Fibroblast of skin of left biceps (primary cell): ENCODE results near the gene OPRL1.
"Not testable (repeated sequence)": the region's sequence is repeated elsewhere in the genome, so short reads cannot be mapped to it uniquely, and the experiment has no call there.

Experiments used
- DNase-seq, 2 experiments: peaks; one replicate each; pipeline ENCODE4 v3.0.0-alpha.2; 2013; ENCODE audit warnings: low read depth in 2 of 2

The OPRL1 gene

DNA sequence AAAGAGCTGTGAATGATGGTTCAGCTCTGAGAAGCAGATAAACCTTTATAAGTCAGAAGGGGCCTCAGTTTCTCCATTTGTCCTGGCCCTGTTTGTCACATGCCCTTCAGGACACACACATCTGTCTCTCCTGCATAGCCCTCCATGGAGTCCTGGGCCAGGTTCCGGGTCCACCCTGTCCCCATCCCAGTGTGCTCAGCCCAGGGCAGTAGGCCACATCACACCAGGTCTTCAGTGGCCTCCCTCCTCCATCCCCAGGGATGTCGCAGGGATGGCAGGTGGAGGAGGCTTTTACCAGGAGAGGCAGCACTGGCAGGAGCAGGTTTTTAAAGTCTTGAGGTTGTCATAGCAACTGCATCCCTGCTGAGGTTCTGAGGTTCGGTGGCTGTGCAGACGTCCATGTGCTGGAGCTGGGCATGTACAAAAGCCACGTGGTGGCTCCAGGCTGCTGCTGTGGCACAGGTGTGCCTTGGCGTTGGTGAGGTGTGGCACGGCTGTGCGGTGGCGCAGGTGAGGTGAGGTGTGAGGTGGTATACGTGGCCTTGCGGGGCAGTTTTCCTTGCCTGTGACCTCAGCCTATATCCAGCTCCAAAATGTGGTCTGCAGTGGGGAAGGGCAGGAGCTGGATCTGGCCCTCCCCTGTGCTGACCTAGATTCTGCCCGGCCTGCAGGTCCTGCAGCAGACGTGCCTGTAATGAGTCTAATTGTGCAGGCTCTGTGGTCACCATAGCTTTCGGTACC lies 35.5 kb downstream of the OPRL1 start:
- no peak for DNase-seq

DNA sequence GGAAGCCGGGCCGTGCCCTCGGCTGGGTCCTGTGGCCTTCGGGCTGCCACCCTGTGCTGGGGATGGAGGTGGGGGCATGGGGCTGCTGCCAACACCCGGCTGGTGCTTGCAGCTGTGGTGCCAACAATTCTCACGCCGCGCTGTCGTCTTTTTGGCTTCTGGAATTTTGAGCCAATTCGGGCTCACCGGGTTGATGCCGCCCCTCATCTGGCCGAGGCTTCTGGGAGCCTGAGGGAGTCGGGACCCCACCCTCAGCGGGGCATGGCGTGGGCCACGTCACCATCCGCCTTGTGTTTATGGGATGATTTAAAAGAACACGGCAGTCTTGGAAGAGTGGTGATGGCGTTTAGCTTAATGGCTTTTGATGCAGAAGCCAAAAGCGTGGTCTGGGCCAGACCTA lies 36.1 kb downstream of the OPRL1 start:
- DNase-seq, result no peak

DNA sequence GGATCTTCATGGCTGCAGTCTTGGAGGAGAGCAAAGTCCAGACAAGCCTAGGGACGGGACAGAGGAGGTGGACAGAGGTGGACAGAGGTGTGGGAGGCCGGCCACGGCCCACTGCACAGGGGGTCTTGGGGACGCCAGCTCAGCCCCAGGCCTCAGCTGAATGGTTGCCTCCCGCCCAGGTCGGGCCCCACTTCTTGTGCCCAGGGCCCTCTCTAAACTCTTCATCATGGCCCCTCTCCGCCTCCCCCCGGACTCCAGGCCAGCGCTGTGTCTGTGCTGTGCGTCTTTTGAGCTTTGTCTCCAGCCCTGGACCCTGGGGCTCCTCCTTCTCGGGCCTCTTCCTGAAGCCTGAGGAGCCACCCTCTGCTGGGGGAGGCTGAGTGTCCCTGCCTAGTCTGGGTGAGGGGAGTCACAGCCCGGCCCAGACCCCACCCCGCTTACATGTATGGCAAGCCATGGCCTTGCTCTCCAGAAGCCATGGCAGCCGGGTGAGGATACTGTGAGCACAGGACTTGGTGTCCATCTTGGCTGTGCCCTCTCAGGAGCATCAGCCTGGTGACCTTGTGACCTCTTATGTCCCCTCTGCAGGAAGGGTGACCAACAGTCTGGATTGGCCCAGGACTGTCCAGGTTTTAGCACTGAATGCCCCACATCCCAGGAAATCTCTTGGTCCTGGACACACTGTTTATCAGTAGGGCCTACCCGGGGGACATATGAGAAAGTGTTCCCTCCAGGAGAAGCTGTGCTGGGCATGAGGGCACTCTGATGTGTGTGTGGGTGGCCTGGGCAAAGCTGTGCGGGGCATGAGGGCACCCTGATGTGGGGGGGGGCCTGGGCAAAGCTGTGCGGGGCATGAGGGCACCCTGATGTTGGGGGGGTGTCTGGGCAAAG lies 36.9 kb downstream of the OPRL1 start:
- no peak for DNase-seq

DNA sequence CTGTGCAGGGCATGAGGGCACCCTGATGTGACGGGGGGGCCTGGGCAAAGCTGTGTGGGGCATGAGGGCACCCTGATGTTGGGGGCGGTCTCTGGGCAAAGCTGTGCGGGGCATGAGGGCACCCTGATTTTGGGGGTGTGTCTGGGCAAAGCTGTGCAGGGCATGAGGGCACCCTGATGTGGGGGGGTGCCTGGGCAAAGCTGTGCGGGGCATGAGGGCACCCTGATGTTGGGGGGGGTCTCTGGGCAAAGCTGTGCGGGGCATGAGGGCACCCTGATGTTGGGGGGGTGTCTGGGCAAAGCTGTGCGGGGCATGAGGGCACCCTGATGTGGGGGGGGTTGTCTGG lies 37.5 kb downstream of the OPRL1 start:
- not testable (repeated sequence) for DNase-seq

DNA sequence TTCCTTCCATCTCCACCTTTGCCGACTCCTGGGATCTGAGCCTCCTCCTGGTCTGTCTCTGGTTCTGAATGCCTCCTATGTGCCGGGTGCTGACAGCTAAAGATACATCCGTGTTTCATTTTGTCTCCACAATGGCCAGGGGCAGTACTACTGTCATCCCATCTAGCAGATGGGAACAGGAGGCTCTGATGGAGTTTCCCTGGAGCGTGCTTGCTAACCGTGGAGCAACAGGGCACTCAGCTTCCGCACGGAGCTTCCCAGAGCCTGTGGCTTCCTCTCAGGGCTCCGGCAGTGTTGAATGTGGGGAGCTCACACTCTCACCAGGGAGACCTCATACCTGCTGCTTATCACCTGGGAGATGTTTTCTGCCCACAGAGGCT lies 39.4 kb downstream of the OPRL1 start:
- no peak for DNase-seq

DNA sequence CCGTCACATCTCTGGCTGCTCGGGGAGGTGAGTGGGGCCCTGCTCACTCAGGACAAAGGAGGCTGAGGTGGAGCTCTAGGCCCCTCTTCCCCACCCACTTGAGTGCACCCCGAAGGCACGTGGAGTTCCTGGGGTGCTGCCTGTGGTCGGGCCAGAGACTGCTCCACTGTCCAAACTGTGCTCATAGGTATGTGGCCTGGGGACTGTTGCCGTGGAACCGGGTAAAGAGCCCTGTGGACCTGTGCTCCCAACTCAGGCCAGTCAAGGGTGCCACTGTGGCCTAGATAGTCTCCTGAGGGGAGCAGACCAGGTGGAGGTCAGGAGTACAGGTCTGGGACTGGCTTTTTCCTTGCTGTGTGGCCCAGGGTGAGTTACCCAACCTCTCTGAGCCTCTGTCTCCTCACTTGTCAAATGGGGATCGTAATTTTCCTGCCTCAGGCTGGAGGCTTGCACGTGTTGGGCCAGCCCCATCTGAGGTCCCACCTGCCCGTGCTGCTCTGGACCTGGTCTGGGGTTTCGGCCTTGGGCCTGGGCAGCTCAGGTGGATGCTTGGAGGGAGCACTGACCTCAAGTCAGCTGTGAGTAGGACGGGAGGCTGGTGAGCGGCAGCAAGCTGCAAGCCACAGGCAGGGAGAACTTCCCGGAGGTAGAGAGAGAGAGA lies 39.9 kb downstream of the OPRL1 start:
- DNase-seq, result no peak

DNA sequence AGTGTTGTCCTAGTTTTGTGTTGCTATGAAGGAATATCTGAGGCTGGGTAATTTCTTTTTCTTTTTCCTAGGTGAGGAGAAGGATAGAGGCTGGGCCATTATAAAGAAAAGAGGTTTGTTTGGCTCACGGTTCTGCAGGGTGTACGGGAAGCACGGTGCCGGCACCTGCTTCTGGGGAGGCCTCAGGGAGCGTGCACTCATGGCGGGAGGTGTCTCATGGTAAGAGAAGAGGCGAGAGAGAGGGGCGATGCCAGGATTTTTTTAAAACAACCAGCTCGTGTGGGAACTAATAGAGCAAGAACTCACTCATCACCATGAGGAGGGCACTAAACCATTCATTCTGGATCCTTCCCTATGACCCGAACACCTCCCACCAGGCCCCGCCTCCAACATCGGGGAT lies 41.7 kb downstream of the OPRL1 start:
- no peak for DNase-seq

DNA sequence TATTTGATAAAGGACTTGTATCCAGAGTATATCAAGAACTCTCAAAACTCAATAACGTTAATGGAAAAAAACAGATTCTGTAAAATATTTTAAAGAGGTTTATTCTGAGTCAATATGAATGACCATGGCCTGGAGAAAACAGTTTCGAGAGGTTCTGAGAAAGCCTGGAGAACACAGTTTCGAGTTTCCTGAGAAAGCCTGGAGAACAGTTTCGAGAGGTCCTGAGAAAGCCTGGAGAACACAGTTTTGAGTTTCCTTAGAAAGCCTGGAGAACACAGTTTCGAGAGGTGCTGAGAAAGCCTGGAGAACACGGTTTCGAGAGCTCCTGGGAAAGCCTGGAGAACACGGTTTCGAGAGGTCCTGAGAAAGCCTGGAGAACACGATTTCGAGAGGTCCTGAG lies 43.0 kb downstream of the OPRL1 start:
- not testable (repeated sequence) for DNase-seq

DNA sequence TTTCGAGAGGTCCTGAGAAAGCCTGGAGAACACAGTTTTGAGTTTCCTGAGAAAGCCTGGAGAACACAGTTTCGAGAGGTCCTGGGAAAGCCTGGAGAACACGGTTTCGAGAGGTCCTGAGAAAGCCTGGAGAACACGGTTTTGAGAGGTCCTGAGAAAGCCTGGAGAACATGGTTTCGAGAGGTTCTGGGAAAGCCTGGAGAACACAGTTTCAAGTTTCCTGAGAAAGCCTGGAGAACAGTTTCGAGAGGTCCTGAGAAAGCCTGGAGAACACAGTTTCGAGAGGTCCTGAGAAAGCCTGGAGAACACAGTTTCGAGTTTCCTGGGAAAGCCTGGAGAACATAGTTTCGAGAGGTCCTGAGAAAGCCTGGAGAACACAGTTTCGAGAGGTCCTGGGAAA lies 43.6 kb downstream of the OPRL1 start:
- not testable (repeated sequence) for DNase-seq

DNA sequence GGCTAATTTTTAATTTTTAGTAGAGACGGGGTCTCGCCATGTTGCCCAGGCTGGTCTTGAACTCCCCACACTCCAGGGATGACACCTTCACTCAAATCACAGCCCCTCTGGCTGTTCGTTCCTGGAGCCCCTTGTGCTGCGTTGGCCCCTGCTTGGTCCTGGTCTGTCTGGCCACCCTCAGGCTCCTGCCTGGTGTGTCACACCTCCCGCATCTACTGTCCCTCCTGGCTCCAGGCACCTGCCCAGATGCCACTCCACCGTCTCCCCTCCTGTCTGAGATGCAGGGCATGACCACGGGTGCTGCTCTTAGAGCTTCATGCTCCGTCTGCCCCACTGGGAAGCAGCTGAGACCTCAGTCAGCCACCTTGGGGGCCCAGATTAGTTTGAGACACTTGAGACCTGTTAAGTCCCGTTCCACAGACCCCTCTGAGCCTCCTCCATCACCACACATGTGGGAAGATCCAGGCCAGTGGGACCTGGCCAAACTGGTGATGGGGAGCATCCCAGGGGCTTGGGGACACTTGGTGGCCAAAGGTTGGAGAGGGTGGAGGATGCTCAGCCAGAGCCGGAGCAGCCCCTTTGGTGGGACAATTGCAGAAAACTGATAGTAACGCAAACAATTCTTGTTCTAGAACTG lies 49.4 kb downstream of the OPRL1 start:
- DNase-seq, result no peak

DNA sequence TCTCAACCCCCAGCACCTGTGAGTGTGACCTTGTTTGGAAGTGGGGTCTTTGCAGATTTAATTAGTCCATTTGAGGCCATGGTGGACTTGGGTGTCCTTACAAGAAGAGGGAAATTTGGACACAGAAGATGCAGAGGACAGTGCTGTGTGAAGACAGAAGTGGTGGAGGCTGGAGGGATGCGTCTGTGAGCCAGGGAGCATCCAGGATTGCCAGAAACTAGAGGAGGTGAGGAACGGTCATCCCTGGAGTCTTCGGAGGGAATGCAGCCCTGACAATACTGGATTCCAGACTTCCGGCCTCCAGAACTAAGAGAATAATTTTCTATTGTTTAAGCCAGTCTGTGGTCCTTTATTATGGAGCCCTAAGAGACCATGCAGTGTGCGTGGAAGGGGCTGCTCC lies 50.4 kb downstream of the OPRL1 start:
- no peak for DNase-seq

DNA sequence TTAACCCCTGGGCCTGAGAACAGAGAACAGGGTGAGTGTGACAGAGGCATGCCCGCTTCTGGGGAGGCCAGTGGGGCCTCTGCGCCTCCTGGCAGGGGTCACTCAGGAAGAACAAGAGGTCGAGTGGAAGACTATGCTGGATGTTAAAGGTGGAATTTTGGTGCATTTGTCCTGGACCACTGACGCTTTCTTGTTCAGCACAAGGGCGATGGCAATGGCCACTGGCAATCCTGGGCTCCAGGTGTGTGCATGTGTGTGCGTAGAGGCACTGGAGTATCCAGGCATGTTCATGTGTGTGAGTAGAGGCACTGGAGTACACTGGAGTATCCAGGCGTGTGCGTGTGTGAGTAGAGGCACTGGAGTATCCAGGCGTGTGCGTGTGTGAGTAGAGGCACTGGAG lies 51.0 kb downstream of the OPRL1 start:
- no peak for DNase-seq

DNA sequence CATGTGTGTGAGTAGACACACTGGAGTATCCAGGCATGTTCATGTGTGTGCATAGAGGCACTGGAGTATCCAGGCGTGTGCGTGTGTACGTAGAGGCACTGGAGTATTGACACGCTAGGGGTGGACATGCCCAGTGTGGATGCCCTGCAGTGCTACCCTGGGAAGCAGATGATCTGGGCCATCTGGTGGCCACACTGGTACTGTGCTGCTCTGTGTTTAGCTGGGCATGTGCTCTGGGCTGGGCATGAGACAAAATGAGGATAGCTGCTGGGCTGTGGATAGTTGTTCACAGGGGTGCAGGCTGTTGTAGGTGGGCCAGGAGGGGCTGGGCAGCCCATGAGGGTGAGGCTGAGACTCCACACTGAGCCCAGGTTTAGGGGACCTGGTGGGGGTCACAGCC lies 51.5 kb downstream of the OPRL1 start:
- no peak for DNase-seq

DNA sequence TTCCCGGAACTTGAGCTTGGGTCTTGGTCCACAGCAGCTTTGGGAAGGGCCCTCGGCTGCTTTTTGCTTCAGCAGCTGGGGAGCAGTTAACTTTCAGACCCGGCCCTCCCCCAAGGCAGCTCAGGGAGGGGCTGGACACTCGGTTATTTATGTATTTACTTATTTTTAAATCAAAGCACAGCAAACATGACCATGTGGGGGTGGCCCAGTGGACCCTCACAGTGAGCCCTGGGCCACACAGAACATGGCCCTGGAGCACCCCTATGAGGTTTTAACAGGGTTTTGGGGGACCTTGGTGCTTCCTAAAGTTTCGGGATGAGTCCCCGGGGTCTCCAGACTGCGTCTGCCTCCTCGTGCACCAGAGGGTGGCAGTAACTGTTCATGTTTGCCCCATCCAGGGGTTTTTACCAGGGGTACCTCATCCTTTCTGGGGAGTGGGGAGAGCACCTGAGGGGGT lies 54.1 kb downstream of the OPRL1 start:
- no peak for DNase-seq

DNA sequence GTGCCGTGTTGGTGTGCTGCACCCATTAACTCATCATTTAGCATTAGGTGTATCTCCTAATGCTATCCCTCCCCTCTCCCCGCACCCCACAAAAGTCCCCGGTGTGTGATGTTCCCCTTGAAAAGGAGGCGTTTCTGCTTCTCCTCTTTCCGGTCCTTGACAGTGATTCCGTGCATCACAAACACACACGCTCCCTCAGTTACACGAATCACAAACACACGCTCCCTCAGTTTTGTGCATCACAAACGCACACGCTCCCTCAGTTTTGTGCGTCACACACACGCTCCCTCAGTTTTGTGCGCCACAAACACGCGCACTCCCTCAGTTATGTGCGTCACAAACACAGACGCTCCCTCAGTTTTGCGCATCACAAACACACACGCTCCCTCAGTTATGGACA lies 54.9 kb downstream of the OPRL1 start:
- not testable (repeated sequence) for DNase-seq

DNA sequence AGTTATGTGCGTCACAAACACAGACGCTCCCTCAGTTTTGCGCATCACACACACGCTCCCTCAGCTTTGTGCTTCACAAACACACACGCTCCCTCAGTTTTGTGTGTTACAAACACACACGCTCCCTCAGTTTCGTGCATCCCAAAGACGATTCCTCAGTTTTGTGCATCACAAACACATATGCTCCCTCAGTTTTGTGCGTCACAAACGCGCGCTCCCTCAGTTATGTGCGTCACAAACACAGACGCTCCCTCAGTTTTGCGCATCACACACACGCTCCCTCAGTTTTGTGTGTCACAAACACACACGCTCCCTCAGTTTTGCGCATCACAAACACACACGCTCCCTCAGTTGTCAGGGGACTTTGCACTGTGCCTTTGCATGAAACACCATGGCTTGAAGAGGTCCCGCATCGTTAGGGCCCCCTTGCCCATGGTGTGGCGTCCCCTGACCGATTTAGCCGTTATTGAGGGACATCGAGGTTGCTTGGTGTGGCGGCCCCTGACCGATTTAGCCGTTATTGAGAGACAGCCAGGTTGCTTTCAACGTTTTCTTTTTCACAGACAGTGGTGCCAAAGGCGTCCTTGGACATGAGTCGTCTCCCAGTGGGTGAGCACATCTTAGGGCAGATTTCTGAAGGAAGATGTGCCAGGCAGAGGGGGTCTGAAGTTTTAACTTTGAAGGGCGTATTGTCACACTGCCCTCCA lies 56.3 kb downstream of the OPRL1 start:
- DNase-seq, result no peak

DNA sequence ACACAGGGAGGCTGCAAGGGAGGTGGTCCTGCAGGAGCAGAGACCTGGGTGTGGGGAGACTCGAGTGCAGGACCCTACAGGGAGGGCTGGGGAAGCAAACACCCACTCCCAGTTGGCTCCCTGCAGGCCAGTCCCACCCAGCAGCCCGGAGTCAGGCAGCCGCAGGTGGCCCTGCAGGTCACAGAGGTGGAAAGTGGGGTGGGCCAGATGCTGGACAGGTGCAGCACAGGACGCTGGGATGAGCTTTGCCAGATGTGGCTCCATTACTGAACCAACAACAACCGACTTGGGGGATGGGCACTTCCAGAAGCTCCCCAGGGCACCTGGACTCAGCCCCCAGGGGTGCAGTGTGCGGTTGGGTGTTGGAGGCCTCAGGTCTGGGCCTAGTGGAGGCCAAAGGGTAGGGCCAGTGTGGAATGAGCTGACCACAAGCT lies 57.7 kb downstream of the OPRL1 start:
- DNase-seq, result no peak

DNA sequence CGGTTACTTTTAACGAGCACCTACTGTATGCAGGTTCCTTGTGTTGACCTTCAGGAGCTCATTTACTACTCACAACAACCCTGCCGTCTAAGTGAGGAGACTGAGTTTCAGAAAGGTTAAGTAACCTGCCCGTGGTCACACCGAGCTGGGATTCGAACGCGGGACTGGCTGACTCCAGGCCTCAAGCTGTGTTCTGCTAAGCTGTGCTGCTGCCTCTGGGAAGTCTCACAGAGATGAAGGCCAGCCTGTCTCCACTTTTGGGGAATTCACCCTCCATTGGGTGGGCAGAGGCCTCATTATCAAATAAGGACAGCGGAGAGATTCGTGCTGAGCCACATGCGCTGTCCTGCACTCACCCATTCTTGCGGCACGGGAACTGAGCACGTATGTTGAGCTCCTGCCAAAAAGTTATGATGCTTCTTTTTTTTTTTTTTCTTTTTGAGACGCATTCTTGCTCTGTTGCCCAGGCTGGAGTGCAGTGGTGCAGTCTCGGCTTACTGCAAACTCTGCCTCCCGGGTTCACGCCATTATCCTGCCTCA lies 58.5 kb downstream of the OPRL1 start:
- no peak for DNase-seq

DNA sequence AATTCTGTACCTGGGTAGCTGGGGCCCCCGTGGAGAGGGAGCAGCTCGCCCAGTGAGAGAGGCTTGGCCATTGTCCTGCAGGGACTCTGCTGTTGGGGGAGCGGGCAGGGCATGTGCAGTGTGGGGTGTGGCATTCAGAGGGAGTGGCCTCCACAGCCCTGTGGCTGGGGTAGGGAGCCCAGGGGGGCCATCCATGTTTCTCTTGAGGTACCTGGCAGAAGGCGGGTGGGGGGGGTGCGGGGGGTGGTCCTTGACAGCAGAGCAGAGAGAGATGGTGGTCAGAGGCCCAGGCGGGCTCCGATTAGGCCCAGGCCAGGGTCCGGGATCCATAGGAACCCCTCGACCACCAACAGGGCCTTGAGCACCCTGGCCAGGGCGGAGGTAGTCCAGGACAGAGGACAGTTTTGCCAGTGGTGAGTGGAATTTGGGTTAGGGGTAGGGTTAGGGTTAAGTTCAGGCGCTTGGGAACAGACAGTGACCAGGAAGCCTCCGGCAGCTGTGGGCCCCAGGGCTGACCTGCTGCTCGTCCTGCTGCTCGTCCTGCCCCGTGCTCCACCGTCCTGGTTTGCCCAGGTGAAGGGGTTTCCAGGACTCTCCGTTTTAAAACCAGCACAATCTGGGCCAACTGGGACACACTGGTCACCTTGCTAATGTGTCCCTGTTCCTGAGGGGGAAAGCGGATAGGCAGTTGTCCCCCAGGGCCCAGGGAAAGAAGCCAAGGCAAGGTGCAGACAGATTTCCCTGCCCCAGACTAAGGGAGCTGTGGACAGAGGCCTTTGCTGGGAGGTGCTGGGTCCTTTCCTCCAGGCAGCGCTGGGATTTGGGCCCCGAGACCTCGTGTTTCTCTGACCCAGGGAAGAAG lies 59.5 kb downstream of the OPRL1 start:
- DNase-seq, result no peak
